EH (cell line): ENCODE data around the gene KIF6.
"Not testable (repeated sequence)": the region's sequence is repeated elsewhere in the genome, so short reads cannot be mapped to it uniquely, and the experiment has no call there.

ENCODE experiments used
- DNase-seq: peaks from one replicate; pipeline ENCODE4 v3.0.0-alpha.2; 2015; ENCODE audit warnings: low read depth

KIF6 gene

DNA sequence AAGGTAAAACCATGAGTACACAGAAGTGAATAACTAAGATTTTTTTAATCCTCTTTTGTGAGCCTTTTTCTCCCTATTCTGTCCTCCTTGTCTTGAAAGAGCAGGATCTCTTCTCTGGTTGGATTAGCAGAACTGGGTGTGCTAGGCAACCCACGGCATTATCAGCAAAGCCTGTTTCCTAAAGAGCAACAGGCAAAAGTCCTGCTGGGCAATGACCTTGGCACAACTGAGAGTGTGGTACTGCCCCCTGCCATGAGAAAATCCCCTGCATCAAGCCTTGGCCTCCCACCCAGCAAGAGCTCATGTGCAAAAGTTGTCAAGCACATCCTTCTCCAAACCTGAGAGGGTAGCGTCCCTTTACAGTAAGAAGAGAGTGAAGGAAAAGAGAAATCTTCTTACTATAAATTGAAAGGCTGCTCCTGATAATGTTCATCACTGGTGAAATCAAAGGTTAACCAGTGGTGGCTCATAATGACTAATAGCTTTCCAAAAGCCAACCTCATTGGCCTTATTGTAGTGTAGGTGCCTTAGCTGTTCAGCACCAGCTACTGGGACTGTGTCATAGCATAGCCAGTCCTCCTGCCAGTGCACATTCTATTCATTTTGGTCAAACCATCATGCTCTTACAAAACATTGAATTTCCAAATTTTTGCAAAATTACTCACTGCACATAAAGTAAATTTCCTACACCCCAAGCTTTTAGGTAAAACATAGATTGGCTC is 17.1 kb downstream of the KIF6 start:
- peak; percentile 48 for DNase-seq

DNA sequence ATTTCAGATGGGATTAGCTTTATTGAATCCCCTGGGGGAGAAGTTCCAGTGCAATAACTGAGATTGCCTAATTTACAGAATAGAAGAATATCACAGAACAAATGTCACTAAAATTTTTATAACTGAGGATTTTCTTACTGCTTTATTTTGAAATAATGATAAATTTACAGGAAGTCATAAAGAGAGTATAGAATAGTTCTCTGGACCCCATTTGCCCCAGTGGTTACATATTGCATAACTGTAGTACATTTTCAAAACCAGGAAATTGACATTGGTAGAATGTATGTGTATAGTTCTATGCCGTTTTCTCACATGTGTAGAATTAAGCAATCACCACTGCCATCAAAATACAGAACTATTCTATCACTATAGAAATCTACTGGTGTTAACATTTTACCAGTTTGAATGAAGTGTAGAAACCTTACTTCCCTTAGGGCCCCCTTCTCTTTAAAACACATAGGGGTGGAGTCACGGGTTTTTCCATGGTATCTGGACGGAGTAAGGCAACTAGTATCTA is 18.3 kb downstream of the KIF6 start:
- DNase-seq: no peak

DNA sequence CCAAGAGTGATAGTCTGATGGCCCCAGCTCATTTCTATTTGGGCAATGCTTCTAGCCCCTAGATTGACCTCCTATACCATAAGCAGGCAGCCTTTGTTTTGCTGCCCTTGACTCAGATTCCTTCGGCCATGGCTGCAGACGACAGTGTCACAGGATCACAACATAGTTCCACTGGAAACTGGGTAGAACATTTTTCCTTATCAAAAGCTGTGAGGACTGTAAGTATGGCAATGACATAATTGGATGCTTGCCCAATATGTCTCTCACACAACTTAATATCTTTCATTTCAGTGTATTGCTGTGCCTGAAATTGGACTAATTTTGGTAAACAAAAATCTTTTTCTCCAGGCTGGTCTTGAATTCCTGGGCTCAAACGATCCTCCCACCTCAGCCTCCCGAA is 22.9 kb downstream of the KIF6 start:
- no peak for DNase-seq

DNA sequence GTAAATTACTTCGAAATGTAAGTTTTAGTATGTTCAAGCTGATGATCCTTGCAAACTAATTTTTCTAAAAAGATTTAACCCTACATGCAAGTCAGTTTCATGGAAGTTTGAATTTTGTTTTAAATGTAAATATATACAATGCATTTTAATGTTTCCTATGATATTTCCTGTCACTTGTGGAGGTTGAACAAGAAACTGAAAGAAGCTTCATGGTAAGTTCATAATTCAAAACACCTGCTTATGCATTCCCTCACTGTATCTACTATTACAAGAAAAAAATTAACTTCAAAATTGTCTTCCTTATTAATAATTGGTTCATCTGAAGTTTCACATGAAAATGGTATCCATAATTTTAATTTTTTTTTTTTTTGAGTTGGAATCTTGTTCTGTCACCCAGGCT is 24.8 kb downstream of the KIF6 start:
- DNase-seq: no peak

DNA sequence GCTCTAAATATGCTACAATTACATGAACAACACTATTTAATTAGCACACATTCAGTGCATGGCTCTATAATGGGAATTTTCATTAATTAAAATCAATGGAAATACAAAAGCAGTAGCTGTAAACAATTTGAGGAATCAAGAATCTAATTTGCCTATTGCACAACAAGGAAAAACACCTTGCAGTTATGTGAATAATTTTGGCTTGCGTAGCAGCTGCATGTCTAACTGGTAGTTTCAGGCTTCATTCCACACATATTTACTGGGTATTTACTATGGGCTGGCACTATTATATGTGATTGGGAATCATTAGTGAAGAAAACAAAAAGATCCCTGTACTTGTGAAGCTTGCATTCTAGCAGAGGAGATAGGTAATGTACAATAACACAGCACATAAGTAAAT is 26.4 kb downstream of the KIF6 start:
- no peak for DNase-seq

DNA sequence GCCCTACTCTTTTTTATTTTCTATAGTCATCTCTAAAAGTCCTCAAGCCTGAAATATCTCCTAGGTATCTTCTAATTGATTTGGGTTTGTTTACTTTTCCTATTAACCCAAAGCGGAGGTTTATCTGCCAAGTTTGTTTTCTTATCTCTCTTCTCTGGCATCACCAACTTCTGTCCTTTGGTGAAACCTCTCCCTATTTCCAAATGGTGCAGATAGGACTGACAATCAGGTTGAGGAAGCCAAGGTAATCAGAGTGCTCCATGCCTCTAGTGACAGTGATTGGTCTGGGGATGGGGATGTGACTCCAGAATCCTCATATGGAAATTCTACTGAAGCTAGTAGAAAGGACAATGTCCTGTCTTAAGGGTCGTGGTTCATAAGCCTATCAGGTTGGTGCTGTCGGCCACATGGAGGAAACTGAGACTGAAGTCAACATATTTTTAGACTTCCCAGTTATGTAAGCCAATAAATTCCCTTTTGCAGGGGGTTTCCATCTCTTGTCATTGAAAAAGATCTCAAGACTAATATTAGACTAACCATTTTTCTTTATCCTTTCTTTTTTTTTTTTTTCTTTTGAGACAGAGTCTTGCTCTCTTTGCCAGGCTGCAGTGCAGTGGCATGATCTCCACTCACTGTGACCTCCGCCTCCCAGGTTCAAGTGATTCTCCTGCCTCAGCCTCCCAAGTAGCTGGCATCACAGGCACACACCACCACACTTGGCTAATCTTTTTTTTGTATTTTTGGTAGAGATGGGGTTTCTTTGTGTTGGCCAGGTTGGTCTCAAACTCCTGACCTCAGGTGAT is 28.0 kb downstream of the KIF6 start:
- no peak for DNase-seq

DNA sequence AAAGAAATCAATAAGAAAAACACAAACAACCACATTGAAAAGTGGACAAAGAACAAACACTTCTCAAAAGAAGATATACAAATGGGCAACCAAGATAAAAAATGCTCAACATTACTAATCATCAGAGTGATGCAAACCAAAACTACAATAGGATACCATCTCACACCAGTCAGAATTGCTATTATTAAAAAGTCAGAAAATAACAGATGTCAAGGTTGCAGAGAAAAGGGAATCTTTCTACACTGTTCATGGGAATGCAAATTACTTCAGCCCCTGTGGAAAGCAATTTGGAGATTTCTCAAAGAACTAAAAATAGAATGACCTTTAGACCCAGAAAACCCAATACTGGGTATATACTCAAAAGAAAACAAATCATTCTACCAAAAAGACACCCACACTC is 29.8 kb downstream of the KIF6 start:
- no peak for DNase-seq

DNA sequence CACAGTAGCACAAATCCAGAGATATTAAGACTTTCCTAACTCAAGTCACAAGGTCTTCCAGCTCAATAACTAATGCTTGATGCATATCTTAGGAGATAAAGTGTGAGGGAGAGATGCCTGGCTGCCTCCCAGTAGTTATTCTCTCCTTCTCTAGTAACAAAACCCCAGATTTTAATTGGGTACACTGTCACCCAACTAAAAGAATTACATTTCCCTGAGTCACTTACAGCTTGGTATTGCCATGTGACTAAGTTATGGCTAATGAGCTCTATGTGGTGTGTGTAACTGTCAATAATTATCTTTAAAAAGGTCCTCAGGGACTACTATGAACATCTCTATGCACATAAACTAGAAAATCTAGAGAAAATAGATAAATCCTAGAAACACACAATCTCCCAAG is 32.0 kb downstream of the KIF6 start:
- peak; percentile 30 for DNase-seq

DNA sequence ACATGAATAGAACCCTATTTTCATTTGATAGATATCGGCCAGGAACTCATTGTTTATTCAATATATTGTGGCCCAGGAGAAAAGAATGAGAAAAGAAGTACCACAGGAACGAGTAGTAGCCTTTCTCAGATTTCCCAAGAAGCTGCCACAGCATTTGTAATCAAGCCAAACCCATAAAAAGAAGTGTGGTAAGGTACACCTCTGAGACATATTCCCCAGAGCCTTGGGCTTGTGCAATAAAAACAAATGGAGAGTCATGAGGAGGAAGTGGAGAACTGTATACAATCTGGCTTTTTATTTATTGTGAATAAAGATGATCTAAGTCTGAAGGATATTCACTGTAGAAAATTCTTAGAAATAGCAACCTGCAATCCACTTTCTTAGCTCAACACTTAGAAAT is 36.7 kb downstream of the KIF6 start:
- peak; percentile 61 for DNase-seq

DNA sequence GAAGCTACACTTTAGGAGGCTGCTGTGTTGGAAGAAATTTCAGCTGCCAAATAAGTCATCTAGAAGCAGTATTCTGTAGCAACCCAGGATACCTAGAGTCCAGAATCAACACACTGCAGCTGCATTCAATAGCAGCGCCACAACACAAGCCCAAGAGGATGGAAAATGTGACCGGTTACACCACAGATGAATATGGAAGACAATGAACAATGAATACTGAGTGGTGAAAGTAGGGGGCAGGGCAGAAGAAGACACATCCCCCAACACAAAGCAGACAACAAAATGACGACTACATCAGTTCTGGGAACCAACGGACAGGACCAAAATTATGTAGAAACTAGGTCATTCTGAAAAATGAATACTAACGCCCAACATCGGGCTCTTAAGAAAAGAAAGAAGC is 38.2 kb downstream of the KIF6 start:
- DNase-seq: no peak

DNA sequence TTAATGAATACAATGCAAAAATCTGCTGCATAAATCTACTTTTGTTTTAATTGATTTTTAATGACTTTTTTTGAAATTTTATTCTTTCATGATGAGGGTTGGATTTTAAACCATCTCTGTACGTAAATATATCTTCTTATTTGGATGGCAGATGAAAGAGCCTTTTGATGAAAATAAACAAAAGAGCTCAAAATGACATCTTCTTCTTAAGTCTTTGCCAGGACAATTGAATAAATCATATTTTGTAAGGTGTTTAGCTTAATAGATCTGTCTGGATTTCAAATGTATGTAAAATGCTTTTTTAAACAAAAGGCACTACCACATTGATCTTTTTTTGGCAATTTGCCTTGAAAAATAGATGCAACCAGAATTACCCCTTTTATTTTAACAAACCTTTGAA is 39.3 kb downstream of the KIF6 start:
- DNase-seq: no peak

DNA sequence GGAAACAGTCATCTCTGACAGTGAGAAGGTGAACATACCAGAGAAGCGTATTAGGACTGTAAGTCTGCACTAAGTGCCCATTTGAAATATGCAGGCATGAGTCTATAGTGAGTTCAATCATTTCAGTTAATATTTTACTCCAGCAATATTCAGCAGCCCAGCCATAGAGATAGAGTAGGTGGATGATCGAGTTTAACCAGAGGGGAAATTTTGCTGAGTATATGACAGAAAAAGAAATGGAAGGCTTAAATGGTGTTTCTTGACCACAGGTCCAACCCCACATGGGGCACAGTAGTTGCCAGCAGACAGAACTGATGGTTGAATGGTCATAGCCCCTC is 39.8 kb downstream of the KIF6 start:
- no peak for DNase-seq

DNA sequence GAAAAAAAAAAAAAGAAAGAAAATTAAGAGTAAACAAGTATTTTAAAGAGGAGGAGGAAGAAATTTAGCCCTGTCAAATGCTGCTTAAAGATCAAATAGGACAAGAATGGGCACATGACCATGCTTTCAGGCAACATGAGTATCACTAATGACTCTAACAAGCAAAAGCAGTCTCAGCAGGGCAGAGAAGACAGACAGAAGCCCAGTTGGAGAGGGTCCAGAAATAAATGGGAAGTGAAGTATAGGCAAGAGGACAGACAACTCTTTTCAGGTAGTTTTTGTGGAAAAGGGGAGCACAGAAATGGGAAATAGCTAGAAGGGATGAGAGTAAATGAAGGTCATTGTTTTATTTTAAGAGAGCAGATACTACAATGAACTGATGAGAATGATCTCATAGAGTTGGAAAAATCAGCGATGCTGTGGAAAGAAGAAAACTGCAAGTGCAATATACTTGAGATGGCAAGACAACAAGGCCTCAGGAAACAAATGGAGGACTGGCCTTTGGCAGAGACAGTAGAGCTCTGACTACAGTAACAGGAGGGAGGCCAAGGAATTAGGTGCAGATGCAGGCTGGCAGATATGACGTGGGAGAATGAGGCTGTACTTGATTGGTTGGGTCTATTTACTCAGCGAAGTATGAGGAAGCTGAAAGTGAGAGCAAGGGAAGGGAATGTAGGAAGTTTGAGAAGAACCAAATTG is 40.3 kb downstream of the KIF6 start:
- DNase-seq: peak; percentile 70

DNA sequence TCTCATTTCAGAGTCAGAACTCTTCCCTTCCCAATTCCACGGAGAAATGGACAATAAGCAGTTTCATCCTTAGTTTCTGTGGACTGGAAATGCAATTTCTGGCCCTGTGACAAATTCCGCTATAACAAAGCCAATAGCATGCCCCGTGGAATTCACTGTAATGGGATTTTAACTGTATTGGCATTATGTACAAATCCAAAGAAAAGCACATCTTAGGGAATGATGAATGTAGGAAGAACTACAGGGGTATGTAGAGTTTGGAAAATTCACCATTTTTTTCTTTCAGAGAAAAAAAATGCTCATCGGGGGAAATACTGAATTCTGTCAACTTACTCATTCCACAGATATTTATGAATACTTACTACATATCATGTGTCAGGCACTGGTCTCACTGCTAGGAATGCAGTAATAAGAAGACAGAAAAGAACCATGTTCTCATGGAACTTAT is 43.5 kb downstream of the KIF6 start:
- DNase-seq: peak; percentile 63

DNA sequence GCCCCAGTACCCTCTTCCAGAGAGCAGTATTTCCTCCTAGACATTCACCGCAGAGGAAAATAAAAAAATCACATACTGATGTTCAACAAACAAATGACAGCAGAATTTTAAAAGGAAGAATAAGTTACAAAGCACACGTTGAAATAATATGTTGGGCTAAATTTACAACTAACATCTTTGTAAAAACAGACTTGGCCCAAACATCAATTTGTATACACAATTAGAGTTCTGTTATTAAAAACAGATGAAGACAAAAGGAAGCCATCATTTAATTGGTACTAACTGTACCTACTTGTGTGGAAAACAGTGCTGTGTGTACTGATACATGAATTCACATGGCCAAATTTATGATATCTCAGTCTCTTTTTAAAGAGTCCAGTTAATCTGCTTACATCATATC is 46.3 kb downstream of the KIF6 start:
- no peak for DNase-seq

DNA sequence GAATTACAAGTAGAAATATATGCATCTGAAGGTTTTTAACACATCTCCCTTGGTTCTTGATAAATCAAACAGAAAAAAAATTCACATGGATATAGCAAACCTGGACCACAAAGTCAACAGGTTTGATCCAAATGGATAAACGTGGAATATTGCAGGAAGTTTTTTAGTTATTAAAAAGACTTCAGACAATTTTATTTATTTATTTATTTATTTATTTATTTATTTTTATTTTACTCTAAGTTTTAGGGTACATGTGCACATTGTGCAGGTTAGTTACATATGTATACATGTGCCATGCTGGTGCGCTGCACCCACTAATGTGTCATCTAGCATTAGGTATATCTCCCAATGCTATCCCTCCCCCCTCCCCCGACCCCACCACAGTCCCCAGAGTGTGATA is 47.9 kb downstream of the KIF6 start:
- DNase-seq: not testable (repeated sequence)

DNA sequence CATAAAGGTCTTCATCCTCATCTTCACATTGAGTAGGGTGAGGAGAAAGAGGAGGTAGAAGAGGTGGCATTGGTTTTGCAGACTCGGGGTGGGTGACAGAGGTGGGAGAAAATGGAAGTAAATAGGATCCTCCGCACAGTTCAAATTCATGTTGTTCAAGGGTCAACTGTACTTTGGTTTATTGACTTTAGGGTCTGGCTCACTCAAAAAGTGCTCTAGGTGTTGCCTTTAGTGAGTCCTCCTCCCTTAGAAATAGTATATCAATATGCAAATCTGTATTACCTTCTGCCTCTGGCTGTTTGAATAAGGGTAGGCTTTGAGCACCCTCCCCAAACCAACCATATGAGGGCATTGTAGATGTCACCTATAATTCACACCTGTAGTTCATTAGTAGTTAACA is 54.7 kb downstream of the KIF6 start:
- DNase-seq: no peak

DNA sequence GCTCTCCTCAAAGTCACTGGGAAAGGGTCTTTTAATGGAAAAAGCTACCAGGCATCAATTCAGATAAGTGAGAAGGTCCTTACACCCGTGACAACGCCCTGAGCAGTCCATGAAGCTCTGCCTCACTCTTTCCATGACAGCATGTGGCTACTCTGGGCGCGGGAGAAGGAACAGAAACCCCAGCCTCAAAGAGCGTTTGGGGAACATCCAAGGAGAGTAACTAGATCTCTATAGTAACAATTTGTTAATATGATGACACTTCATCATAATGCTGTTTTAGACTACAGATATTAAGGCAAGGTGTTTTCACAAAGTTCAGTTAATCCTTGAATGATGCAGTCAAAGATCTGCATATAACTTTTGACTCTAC is 55.2 kb downstream of the KIF6 start:
- no peak for DNase-seq

DNA sequence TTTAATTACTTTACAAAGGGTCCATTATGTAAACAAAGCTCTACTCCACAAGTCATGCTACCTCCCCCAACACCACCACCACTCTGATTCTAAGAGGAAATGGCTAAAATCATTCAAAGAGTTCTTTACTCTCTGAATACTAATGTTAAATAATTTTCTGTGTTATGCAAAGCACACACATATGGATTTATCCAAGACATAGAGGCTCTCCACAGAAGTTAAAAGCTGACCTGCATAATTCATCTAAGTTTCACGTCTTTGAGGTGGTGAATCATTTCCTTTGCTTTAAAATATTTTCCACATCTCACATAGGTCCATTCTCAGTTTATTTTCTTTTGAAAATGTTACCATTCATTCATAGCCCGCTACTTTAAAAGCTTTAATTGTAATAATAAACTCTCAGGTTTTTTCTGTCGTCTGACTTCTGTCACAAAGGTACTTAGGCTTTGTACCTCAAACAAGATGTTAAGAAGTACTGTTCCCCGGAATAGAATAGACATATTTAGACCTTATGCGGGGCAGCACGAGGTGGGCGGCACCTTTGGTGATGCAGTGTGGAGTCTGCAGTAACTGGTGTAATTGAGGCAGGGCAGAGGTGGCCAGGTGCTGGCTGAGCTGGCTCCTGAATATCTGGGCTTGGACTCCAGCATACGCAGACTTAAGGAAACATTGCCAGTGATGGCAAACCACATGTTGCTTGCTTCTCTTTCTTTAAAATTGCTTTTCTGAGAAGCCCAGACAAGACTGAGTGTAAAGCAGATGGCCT is 55.8 kb downstream of the KIF6 start:
- peak; percentile 57 for DNase-seq

DNA sequence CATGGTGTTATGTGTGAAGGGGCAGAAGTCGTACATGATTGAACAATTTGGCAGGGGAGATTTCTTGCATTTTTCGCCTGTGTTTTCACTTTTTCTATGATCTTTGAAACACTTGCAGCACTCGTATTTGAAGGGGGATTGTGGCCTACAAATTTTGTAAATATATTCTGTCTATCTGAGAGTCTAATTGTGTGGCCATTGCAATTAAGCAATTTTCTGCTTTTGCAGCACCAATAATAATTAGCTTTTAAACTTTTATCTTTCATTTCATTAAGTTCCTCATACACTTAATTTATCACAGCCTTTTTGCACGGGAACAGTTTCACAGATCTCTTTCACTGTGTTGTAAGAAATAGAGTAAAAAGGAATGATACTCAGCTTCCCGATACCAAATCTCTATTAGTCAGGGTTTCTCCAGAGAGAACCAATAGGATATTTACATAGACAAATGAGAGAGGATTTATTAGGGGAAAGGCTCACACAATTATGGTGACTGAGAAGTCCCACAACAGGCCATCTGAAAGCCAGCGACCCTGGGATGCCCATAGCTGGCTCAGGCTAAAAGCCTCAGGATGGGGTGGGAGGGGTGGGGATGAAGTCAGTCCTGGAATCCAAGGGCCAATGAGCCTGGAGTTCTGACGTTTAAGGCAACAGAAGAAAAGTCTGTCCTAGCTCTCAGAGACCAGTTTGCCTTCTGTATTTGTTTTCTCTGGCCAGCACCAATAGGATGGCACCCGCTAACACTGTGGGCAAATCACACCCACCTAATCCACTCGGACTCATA is 58.3 kb downstream of the KIF6 start:
- DNase-seq: no peak

DNA sequence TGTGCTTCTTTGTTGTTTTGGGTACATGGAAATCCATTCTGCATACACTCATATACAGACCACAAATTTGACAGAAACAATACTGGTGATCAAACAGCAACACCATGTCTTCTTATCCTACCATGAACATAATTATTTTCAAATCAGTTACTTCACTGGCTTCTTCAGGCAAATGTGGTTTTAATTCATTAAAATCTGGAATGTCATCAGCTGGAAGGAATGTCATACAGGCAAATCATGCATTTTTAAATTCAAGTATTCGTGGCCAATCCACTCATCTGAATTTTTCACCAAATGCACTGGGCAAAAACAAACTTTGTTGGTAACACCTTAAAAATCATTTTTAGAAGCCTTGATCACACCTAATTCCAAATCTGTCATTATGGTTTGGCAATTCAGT is 59.3 kb downstream of the KIF6 start:
- DNase-seq: peak; percentile 62
